ENCODE results near the gene OR2B6.

Gene OR2B6

DNA sequence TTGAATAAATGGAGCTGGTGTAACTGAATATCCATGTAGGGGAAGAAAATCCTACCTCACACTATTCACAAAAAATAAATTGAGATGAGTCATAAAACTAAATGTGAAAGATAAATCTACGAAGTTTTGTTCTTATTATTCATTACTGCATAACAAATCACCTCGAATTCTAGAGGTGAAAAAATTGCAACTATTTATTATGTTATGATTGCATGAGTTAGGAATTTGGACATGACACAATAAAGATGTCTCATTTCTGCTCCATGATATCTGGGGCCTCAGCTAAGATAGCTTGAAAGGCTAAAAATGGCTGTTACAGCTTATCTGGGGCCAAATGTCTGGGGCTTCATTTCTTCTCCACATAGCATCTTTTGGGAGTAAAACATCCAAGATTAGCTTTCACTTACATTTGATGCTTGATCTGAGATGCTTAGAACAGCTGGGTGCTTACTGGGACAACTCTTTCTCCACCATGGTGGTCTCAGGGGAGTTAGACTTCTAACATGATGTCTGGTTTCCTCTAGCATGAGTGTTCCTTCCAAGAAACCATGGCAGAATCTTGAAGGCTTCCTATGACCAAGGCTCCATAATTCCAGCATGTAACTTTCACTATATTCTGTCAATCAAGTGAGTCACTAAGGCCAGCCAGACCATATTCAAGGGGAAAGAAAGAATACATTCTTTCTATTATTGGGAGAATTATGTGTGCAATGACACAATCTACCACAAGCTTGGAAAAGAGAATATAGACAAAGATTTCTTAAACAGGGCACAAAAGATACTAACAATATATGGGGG lies 30.1 kb downstream of the OR2B6 start:
- Histone ChIP-seq H3K27ac (ENCODE audit: low read depth, low read length) (no peak overlapping the region), H3K9me3 (ENCODE audit: control insufficient read depth in 1 of 2, low read length in 2 of 2) (no peaks in the 10 kb centered on the region), H3K4me1 (ENCODE audit: control insufficient read depth in 1 of 2, insufficient read depth in 2 of 2, low read length in 2 of 2) (no peaks in the 10 kb centered on the region), H3K9ac (ENCODE audit: low read depth in 1 of 2, low read length in 2 of 2) (no peak overlapping the region), H3K27me3 (ENCODE audit: control insufficient read depth in 1 of 2, insufficient read depth in 2 of 2, low read length in 2 of 2) (peaks cover 0 to 6% of the 10 kb centered on the region in 2 donors), H3K4me3 (ENCODE audit: low read depth in 1 of 2, low read length in 2 of 2) (no peak overlapping the region), H3K36me3 (ENCODE audit: control insufficient read depth in 1 of 2, insufficient read depth in 2 of 2, low read length in 2 of 2) (no peaks in the 10 kb centered on the region)

DNA sequence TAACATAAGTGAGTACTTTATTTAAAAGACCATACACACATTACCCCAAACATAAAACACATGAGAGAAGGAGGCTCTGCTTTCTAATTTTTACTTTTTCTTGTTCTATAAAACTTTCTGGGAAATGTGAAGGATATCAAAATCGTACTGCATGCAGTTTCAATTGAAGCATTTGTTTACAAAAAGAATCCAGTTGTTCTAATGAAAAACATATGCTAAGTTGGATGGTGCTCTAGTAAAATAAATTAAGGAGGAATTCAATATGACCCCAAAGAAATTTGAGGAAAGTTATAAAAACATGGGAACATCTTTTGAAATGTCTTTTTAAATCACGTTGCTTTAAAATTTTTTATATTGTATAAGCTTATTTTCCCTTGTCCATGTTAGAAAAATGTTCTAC lies 37.6 kb downstream of the OR2B6 start:
- Histone ChIP-seq H3K4me3 (ENCODE audit: low read depth in 1 of 2, low read length in 2 of 2) (no peak overlapping the region), H3K9me3 (ENCODE audit: control insufficient read depth in 1 of 2, low read length in 2 of 2) (no peaks in the 10 kb centered on the region), H3K27ac (ENCODE audit: low read depth, low read length) (no peak overlapping the region), H3K4me1 (ENCODE audit: control insufficient read depth in 1 of 2, insufficient read depth in 2 of 2, low read length in 2 of 2) (no peaks in the 10 kb centered on the region), H3K36me3 (ENCODE audit: control insufficient read depth in 1 of 2, insufficient read depth in 2 of 2, low read length in 2 of 2) (no peaks in the 10 kb centered on the region), H3K9ac (ENCODE audit: low read depth in 1 of 2, low read length in 2 of 2) (no peak overlapping the region), H3K27me3 (ENCODE audit: control insufficient read depth in 1 of 2, insufficient read depth in 2 of 2, low read length in 2 of 2) (no peaks in the 10 kb centered on the region)

DNA sequence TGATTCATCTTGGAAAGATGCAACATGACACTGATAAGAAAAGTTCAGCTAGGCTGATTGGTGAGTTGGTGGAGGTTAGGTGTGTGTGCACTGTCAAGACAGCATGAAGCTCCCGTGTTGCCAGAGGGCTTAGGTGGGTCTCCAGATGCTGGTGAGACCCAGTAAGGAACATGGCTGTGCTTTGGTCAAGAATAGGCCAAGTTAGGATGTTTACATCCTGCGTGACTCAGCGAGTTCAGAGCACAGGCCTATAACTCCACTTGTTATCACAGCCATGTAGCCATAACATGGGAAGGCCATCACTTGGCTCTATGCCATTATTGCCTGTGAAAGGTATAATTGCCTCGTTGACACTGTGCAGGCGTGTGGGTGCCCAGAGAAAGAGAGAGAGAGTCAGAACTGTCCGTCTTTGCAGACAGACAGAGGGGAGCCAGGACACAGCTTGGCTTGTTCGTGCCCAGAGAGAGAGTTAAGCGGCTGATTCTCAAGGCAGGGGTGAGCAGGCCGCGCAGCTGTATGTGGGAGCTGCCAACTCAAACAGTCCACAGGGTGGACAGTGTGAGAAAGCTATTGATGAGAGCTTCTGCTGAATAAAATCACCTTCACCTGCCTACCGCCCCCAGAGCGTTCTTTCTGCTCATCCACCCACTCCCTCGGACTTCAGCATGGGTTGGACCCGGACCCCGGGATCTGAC lies 43.5 kb downstream of the OR2B6 start:
- Histone ChIP-seq H3K4me3 (ENCODE audit: low read depth in 1 of 2, low read length in 2 of 2) (no peak overlapping the region), H3K4me1 (ENCODE audit: control insufficient read depth in 1 of 2, insufficient read depth in 2 of 2, low read length in 2 of 2) (no peaks in the 10 kb centered on the region), H3K9ac (ENCODE audit: low read depth in 1 of 2, low read length in 2 of 2) (no peak overlapping the region), H3K27ac (ENCODE audit: low read depth, low read length) (no peak overlapping the region), H3K27me3 (ENCODE audit: control insufficient read depth in 1 of 2, insufficient read depth in 2 of 2, low read length in 2 of 2) (peaks cover 0 to 3% of the 10 kb centered on the region in 2 donors), H3K9me3 (ENCODE audit: control insufficient read depth in 1 of 2, low read length in 2 of 2) (no peaks in the 10 kb centered on the region), H3K36me3 (ENCODE audit: control insufficient read depth in 1 of 2, insufficient read depth in 2 of 2, low read length in 2 of 2) (no peaks in the 10 kb centered on the region)

DNA sequence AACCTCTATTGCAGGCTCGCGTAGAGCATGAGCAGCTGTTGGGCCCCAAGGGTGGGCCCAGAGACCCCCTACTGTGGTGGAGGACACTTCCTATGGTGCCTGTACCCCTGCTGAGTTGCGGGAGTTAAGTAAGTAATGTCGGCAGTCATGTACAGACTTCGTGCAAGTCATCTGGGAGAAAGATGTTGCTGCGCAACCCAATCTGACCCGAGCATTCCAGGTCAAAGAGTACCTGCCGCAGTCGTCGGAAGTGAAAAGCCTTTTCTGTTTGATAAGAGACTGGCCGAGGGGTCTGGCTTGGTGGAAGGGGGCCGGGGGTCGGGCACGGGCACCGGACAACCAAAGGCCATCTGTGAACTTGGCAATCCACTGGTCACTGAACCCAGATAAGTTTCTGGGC lies 44.3 kb downstream of the OR2B6 start:
- Histone ChIP-seq H3K27me3 (ENCODE audit: control insufficient read depth in 1 of 2, insufficient read depth in 2 of 2, low read length in 2 of 2) (peaks cover 0 to 3% of the 10 kb centered on the region in 2 donors), H3K9ac (ENCODE audit: low read depth in 1 of 2, low read length in 2 of 2) (no peak overlapping the region)

DNA sequence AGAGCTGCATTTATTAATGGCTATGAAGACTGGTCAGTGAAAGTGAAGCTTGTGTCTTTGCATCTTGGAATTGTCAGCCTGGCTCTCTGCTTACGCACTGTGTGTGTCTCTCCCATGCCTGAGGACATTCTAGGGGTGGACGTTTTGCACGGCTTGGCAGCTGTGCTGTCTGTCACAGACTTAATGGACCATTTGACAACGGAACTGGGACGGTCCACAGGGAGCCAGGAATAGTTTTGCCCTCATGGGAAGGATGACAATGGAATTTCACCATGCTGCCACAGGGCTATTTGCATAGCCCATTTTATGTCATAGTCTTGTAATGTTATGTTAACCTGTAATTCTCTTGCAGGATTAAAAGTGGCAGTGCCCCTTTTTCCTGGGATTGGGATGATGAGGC lies 44.7 kb downstream of the OR2B6 start:
- Histone ChIP-seq H3K36me3 (ENCODE audit: control insufficient read depth in 1 of 2, insufficient read depth in 2 of 2, low read length in 2 of 2) (no peaks in the 10 kb centered on the region), H3K4me3 (ENCODE audit: low read depth in 1 of 2, low read length in 2 of 2) (no peak overlapping the region), H3K4me1 (ENCODE audit: control insufficient read depth in 1 of 2, insufficient read depth in 2 of 2, low read length in 2 of 2) (no peaks in the 10 kb centered on the region), H3K9ac (ENCODE audit: low read depth in 1 of 2, low read length in 2 of 2) (no peak overlapping the region), H3K27ac (ENCODE audit: low read depth, low read length) (no peak overlapping the region), H3K27me3 (ENCODE audit: control insufficient read depth in 1 of 2, insufficient read depth in 2 of 2, low read length in 2 of 2) (peaks cover 0 to 3% of the 10 kb centered on the region in 2 donors), H3K9me3 (ENCODE audit: control insufficient read depth in 1 of 2, low read length in 2 of 2) (no peaks in the 10 kb centered on the region)

More for the DNA sequence above, 44.3 kb downstream of the OR2B6 start:
- Histone ChIP-seq H3K4me1 (ENCODE audit: control insufficient read depth in 1 of 2, insufficient read depth in 2 of 2, low read length in 2 of 2) (no peaks in the 10 kb centered on the region), H3K9me3 (ENCODE audit: control insufficient read depth in 1 of 2, low read length in 2 of 2) (no peaks in the 10 kb centered on the region), H3K27ac (ENCODE audit: low read depth, low read length) (no peak overlapping the region), H3K4me3 (ENCODE audit: low read depth in 1 of 2, low read length in 2 of 2) (no peak overlapping the region), H3K36me3 (ENCODE audit: control insufficient read depth in 1 of 2, insufficient read depth in 2 of 2, low read length in 2 of 2) (no peaks in the 10 kb centered on the region)

DNA sequence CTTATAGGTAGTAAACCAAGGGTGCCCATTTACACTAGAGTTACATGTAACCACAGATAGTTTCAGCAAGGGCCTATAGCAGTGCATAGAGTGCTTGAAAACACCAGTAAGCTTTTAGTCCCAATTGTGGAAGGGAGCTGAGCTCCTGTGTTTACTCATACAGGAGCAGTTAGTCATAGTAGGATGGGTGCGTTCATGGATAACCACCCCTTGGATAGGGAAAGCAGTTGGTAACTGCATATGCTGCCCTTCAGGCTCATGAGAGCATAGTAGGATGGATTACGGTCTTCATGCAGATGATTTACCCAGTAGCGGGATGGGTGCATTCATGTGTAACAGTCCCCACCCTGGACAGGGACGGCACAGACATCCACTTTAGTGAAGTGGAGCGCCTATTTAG lies 45.1 kb downstream of the OR2B6 start:
- Histone ChIP-seq H3K4me3 (ENCODE audit: low read depth in 1 of 2, low read length in 2 of 2) (no peak overlapping the region), H3K9me3 (ENCODE audit: control insufficient read depth in 1 of 2, low read length in 2 of 2) (no peaks in the 10 kb centered on the region), H3K4me1 (ENCODE audit: control insufficient read depth in 1 of 2, insufficient read depth in 2 of 2, low read length in 2 of 2) (no peaks in the 10 kb centered on the region), H3K27me3 (ENCODE audit: control insufficient read depth in 1 of 2, insufficient read depth in 2 of 2, low read length in 2 of 2) (peaks cover 0 to 3% of the 10 kb centered on the region in 2 donors), H3K9ac (ENCODE audit: low read depth in 1 of 2, low read length in 2 of 2) (no peak overlapping the region), H3K27ac (ENCODE audit: low read depth, low read length) (no peak overlapping the region), H3K36me3 (ENCODE audit: control insufficient read depth in 1 of 2, insufficient read depth in 2 of 2, low read length in 2 of 2) (no peaks in the 10 kb centered on the region)

GRCh38 chr6:28003059-28003458 lies 46.0 kb downstream of the OR2B6 start:
- Histone ChIP-seq H3K36me3 (ENCODE audit: control insufficient read depth in 1 of 2, insufficient read depth in 2 of 2, low read length in 2 of 2) (no peaks in the 10 kb centered on the region), H3K4me1 (ENCODE audit: control insufficient read depth in 1 of 2, insufficient read depth in 2 of 2, low read length in 2 of 2) (no peaks in the 10 kb centered on the region), H3K9me3 (ENCODE audit: control insufficient read depth in 1 of 2, low read length in 2 of 2) (no peaks in the 10 kb centered on the region), H3K4me3 (ENCODE audit: low read depth in 1 of 2, low read length in 2 of 2) (no peak overlapping the region), H3K27ac (ENCODE audit: low read depth, low read length) (no peak overlapping the region), H3K9ac (ENCODE audit: low read depth in 1 of 2, low read length in 2 of 2) (no peak overlapping the region), H3K27me3 (ENCODE audit: control insufficient read depth in 1 of 2, insufficient read depth in 2 of 2, low read length in 2 of 2) (peaks cover 0 to 3% of the 10 kb centered on the region in 2 donors)

DNA sequence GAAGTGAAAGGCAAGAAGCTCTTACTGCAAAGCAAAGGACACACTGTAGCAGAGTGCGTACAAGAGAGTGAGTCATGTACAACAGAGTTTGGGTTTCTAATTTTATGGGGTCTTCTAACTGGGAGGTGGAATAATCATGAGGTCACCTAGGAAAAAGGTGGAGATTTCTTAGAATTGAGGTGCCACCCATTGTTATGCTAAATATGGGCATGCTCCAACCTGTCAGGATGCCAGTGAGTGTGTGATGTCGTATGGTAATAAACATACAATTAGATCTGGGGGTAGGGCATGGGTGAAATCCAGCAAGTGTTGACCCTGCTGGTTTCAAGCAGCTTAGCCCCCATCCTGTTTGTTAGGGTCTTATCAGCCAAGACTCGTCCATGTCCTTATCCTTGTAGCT lies 46.6 kb downstream of the OR2B6 start:
- no peaks in the 10 kb centered on the region for H3K9me3 ChIP-seq (ENCODE audit: control insufficient read depth in 1 of 2, low read length in 2 of 2)
- no peaks in the 10 kb centered on the region for H3K36me3 ChIP-seq (ENCODE audit: control insufficient read depth in 1 of 2, insufficient read depth in 2 of 2, low read length in 2 of 2)
- H3K4me1 ChIP-seq (ENCODE audit: control insufficient read depth in 1 of 2, insufficient read depth in 2 of 2, low read length in 2 of 2): no peaks in the 10 kb centered on the region
- no peak overlapping the region for H3K27ac ChIP-seq (ENCODE audit: low read depth, low read length)
- no peak overlapping the region for H3K4me3 ChIP-seq (ENCODE audit: low read depth in 1 of 2, low read length in 2 of 2)
- H3K9ac ChIP-seq (ENCODE audit: low read depth in 1 of 2, low read length in 2 of 2): no peak overlapping the region
- H3K27me3 ChIP-seq (ENCODE audit: control insufficient read depth in 1 of 2, insufficient read depth in 2 of 2, low read length in 2 of 2): peaks cover 0 to 3% of the 10 kb centered on the region in 2 donors

DNA sequence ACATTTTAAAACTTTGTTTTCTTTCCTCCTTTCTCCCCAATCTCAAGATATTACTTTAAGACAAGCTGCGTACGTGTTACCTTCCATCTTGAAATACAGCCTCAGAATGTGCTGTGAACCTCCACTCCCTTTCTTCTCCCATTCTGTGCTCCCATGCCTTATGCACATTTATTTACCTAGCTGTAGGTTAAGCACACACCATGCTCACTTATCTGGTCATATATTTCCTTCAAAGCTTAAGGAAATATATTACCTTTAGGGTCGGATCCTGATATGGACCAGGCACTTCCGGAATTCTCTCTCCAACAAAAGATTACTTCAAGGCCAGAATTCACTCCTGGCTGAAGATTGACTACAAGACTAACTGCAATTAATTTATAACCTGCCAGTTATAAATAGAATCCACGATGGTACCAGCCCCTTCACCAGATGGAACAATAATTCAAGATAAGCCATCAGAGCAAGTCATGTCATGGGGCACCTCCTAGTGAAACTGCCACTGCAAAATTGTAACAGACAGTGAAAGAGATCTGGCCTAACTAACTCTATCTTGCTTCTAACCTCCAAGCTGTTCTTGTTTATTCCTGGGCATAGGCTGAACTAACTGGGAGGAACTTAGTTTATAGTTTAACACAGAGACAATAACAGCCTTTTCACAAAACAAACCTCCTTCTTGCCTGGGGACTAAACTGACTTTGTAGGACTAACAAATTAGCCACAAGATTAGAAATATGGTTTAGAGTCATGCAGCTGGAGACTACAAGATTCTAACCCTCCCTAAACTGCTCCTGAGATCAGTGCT lies 47.5 kb downstream of the OR2B6 start:
- no peak overlapping the region for H3K27ac ChIP-seq (ENCODE audit: low read depth, low read length)
- peaks cover 0 to 3% of the 10 kb centered on the region in 2 donors for H3K27me3 ChIP-seq (ENCODE audit: control insufficient read depth in 1 of 2, insufficient read depth in 2 of 2, low read length in 2 of 2)
- H3K4me3 ChIP-seq (ENCODE audit: low read depth in 1 of 2, low read length in 2 of 2): no peak overlapping the region
- no peaks in the 10 kb centered on the region for H3K9me3 ChIP-seq (ENCODE audit: control insufficient read depth in 1 of 2, low read length in 2 of 2)
- H3K4me1 ChIP-seq (ENCODE audit: control insufficient read depth in 1 of 2, insufficient read depth in 2 of 2, low read length in 2 of 2): no peaks in the 10 kb centered on the region
- H3K36me3 ChIP-seq (ENCODE audit: control insufficient read depth in 1 of 2, insufficient read depth in 2 of 2, low read length in 2 of 2): no peaks in the 10 kb centered on the region
- no peak overlapping the region for H3K9ac ChIP-seq (ENCODE audit: low read depth in 1 of 2, low read length in 2 of 2)

Measured in duodenal mucosa (tissue), 2 donors.